ENCODE data around the gene THSD7B.

THSD7B gene

GRCh38 chr2:137420744-137421143, 655.4 kb downstream of the THSD7B start:
- no peak overlapping the region for H3K4me3 ChIP-seq (ENCODE audit: low read depth, low read length)
- no peak for DNase-seq (ENCODE audit: low read depth)

GRCh38 chr2:137435162-137435561, 669.8 kb downstream of the THSD7B start:
- peak; percentile 2 for DNase-seq (ENCODE audit: low read depth)
- H3K4me3 ChIP-seq (ENCODE audit: low read depth, low read length), result no peak overlapping the region

DNA sequence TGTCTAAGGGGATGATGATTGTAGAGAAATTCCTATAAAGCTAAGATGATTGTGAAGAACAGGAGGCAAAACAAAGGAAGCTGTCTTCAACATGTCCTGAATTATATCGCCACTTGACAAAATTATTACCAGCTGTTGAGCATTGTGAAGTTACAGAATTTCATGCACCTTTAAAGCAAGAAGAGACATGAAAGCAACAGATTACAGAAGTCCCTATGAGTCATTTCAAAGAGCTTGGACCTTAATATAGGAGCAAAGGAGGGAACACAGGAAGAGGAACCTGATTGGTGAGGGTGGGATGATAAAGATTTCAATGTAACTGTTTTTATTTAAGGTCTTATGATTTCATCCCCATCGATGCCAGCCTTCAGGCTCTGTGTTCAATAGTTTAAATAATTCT, 672.0 kb downstream of the THSD7B start:
- no peak overlapping the region for H3K4me3 ChIP-seq (ENCODE audit: low read depth, low read length)
- no peak for DNase-seq (ENCODE audit: low read depth)

DNA sequence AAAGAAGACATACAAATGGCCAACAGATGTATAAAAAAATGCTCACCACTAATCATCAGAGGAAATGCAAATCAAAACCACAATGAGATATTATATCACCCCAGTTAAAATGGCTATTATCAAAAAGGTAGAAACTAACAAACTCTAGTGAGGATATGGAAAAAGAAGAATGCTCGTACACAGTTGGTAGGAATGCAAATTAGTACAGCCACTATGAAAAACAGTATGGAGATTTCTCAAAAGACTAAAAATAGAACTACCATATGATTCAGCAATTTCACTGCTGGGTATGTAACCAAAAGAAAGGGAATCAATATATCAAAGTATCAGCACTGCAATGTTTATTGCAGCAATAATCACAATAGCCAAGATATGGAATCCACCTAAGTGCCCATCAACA, 679.6 kb downstream of the THSD7B start:
- H3K4me3 ChIP-seq (ENCODE audit: low read depth, low read length), result no peak overlapping the region
- no peak for DNase-seq (ENCODE audit: low read depth)

DNA sequence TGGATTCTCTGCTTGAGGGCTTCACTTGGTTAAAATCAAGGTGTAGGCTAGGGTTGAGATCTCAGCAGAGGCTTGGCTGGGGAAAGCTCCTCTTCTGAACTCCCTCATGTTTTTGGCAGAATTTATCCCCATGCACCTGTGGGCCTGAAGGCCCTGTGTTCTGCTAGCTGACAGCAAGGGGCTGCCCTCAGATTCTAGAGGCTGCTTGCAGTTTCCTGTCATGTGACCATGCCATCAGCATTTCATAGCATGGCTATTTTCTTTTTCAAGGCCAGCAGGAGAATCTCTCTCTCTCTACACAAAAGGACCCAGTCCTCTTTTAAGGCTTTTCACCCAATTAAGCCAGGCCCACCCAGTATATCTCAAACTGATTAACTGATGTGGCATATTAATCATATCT, 684.1 kb downstream of the THSD7B start:
- H3K4me3 ChIP-seq (ENCODE audit: low read depth, low read length), result no peak overlapping the region
- no peak for DNase-seq (ENCODE audit: low read depth)

DNA sequence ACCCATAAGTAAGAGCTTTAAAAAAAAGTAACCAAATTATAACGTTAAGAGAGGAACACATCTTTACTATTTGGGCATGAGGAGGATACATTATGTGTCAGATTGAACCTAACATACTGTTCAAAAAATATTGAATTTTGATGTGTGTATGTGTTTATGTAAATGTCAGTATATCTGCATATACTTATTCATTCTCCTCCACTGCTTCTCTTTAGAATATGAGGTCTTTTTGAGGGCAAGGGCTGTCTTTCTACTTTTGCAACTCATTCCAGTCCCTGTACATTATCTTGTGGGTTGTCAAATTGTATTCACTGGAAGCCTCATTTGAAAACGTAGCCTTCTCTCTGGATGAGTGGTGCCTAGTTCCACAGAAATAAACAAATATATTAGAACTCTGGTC, 689.5 kb downstream of the THSD7B start:
- DNase-seq (ENCODE audit: low read depth), result no peak
- H3K4me3 ChIP-seq (ENCODE audit: low read depth, low read length), result no peak overlapping the region

DNA sequence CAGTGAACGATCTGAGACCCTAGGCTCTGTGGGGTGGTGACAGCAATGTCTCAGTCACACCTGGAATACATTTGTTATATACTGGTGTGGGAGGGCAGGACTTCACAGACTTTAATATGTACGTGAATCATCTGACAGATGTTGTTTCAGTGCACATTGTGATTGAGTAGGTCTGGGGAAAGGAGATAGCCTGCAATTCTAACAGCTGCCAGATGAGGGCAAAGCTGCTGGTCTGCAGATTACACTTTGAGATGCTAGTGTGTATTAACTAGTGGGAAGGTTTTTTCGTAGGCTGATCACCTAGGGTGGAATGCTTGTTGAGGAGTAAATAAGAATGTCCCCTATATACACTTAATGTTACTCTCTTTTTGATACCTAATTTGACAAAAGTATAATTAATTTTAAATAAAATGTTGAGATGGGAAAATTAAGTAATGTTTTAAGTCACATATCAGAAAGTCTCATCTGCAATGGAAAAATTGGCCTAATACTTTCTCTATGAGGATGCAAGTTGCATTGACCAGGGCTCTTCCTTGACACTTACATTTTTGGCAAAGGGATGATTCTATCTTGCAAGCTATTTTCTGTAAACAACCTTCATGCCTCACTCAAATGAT, 702.0 kb downstream of the THSD7B start:
- no peak overlapping the region for H3K4me3 ChIP-seq (ENCODE audit: low read depth, low read length)
- DNase-seq (ENCODE audit: low read depth), result no peak

- no peak for DNase-seq (ENCODE audit: low read depth)
- H3K4me3 ChIP-seq (ENCODE audit: low read depth, low read length), result no peak overlapping the region
Observed at GRCh38 chr2:137493261-137493660, 727.9 kb downstream of the THSD7B start.

DNA sequence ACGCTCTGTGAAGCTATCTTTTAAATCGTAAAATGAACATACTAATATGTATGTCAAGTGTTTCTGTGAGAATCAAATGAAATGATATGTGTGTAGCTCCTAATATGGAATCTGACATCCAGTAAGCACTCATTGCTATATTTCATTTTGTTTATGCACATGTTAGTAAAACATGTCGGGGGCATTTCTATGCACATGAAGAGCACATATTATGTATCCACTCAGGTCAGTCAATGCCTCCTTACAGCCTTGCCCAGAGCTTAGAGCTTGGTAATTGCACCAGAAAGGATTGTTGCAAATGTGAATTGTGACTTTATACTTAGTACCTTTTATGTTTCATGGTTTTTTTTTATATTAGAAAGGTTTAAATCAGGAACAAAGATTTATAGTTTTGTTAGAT, 735.3 kb downstream of the THSD7B start:
- no peak for DNase-seq (ENCODE audit: low read depth)
- H3K4me3 ChIP-seq (ENCODE audit: low read depth, low read length), result no peak overlapping the region

GRCh38 chr2:137507237-137507636, 741.9 kb downstream of the THSD7B start:
- DNase-seq (ENCODE audit: low read depth), result no peak
- no peak overlapping the region for H3K4me3 ChIP-seq (ENCODE audit: low read depth, low read length)

DNA sequence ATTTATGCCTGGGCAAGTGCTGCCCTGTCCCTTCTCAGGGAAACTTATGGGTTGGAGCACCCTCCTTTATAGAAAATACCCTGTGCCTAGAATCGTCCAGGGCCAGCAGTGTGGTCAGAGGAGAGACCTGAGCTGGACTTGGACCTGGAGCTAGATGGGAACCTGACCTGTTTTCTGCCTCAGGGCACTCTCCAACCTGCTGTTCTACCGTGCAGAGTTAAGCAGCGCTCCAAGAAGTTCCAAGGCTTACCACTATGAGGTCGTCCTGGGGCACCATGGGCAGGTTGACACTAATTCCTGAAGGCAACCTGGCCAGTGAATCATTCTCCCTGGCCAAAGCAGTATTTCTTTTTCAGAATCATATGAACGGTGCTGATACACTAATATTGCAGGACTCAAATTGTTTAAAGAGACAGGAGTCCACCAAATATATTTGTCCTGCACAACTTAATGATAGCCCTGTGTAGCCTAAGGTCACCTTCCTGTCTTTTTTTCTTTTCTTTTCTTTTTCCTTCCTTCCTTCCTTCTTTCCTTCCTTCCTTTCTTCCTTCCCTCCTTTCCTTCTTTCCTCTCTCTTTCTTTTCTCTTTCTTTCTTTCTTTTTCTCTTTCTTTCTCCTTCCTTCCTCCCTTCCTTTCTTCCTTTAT, 743.5 kb downstream of the THSD7B start:
- H3K4me3 ChIP-seq (ENCODE audit: low read depth, low read length), result no peak overlapping the region
- no peak for DNase-seq (ENCODE audit: low read depth)

DNA sequence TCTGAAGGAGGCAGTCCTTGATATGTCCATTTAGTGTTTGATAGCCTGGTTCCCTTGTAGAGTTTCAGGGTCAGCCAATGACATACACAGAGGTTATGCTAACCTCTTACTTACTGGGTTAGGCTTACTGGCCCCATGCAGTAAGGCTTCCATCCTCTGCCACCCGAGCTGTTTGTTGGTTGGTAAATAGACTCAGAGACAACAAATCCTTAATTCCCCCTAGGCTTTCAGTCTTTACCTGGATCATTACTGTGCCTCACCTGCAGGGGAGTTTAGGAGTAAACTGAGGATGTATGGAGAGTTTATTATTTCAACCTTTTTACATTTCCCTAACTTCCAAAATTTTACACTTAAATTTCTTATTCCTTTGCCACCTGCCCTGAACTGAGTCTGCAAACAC, 746.2 kb downstream of the THSD7B start:
- no peak for DNase-seq (ENCODE audit: low read depth)
- H3K4me3 ChIP-seq (ENCODE audit: low read depth, low read length), result no peak overlapping the region

DNA sequence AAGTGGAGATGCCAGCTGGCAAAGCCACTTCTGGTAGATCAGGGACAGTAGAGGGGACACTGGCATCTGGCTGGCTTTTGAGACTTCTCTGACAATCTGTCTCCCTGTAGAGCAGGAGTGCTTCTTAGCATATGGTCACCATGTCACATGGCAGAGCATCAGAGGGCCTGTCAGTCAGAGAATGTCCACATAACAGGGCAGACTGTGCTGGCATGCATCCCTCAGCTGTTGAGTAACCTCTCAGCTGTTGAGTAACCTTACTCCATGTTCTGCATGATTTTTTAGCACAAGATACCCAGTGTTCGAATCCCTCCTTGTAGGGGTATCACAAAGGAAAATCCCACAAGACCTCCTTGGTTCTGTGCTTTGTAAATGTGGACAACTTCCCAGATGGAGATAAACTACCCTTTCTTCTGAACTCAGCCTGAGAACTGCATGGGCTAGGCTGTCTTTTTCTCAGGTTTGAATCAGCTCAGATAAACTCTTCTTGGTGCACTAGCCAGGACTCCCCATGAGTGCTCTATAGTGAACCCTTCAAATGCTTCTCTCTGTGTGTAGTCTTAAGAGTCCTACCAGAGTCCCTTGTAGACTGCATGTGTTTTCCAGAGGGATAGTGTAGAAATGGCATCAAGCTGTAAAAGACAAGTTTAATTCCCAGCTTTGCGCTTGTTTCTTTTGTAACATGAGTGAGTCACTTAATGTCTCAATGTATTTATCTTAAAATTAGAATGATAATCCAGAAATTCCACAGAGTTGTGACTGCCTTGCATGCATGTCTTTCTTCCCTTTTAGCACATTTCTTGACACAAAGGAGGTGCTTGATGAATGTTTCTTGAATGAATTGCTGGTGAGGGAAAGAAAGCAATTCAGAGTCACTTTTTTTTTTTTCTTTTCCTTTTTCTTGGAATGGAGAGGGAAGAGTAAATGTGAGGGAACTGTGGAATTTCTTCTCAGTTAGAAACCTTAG, 756.6 kb downstream of the THSD7B start:
- no peak overlapping the region for H3K4me3 ChIP-seq (ENCODE audit: low read depth, low read length)
- no peak for DNase-seq (ENCODE audit: low read depth)

DNA sequence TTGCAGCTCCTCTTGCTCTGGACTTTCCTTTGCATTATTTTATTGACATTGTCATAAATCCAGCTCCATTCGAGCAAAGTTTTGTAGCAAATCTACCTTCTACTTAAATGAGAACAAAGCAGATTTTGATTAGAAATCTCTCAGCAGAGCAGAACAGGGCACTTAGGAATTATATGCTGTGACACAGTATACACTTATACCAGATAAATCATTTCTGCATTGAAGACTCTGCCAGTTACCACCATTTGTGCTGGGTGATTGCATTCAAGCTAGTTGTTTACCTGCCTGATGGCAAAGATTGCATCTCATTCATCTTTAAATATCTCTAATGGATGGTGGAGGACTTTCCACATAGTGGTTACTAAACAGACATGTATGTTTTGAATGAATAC, 757.3 kb downstream of the THSD7B start:
- DNase-seq (ENCODE audit: low read depth), result no peak
- H3K4me3 ChIP-seq (ENCODE audit: low read depth, low read length), result no peak overlapping the region

DNA sequence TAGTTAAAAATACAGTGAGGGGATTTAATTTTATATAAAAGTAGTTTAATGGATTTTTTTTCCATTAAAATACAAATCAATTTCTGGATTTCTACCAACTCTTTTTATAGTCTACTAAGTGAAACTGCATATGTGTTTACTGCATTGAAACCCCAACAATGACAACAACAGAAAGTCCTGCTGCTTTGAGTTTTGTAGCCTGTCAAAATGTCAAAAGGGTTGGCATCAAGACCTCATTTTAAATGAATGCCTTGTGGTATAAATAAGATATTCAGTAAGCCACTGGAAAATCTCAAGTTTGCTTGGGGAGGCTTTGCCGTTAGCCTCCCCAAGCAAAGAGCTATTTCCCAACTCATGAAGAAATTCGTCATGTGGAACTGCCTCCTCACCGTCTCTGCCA, 758.6 kb downstream of the THSD7B start:
- DNase-seq (ENCODE audit: low read depth), result no peak
- no peak overlapping the region for H3K4me3 ChIP-seq (ENCODE audit: low read depth, low read length)

DNA sequence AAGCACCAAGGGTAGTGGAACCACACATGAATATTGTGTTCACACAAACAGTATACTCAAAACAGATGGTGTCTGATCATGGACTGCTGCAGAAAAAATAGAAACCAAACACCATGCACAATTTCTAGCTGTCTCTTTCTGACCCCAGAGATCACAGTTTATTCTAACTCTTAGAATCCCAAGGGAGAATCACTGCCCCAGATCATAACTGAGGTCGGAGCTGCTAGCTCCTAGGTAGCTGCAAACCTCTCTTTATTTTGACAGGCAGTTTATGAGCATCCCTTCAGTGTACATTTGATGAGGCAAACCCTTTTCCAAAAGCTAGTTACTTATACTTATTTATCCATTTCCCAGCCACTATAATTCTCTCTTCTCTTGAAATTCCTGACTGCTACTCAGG, 759.8 kb downstream of the THSD7B start:
- H3K4me3 ChIP-seq (ENCODE audit: low read depth, low read length), result no peak overlapping the region
- no peak for DNase-seq (ENCODE audit: low read depth)

- H3K4me3 ChIP-seq (ENCODE audit: low read depth, low read length), result no peak overlapping the region
- DNase-seq (ENCODE audit: low read depth), result no peak
Observed at GRCh38 chr2:137525641-137526190, 760.4 kb downstream of the THSD7B start.

GRCh38 chr2:137535897-137536296, 770.6 kb downstream of the THSD7B start:
- no peak for DNase-seq (ENCODE audit: low read depth)

DNA sequence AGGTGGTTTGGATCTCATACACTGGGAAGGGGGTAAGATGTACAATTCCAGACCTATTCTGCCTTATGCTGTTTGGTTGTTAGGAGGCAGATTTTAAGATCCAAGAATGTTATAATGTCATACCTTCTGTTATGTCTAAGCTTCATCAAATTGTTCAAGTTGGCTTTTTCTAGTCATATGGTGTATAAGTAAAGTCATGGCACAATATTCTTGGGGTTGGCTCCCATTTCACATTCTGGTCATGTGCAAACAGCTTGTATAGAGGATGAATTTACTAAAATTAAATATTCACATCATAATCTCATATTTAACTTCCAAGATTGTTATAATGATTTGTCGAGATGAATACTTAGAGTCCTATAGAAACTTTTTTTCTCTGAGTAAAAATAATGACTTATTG, 774.0 kb downstream of the THSD7B start:
- H3K4me3 ChIP-seq (ENCODE audit: low read depth, low read length), result no peak overlapping the region
- DNase-seq (ENCODE audit: low read depth), result no peak

More at GRCh38 chr2:137535897-137536296, 770.6 kb downstream of the THSD7B start:
- no peak overlapping the region for H3K4me3 ChIP-seq (ENCODE audit: low read depth, low read length)

DNA sequence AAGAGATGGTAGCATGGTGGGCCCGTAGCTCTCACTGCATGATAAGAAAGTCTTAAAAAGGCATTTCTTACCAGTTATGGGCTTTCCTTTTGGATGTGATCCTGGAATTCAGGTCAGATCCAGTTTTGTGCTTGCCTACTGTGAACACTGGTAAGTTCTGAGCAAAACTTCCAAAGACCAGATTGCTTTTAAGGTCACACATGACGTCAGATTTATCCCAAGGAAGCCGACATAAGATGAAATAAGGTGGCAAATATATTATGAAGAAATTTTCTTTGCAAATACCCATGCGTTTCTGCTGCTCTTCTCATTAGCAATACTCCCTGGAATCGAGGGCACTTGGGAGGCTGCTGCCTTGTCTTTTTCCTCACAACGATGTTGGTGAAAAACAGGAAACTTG, 782.5 kb downstream of the THSD7B start:
- no peak for DNase-seq (ENCODE audit: low read depth)
- no peak overlapping the region for H3K4me3 ChIP-seq (ENCODE audit: low read depth, low read length)
